Adrenal gland (tissue), 5 donors: ENCODE results near the gene LINS1.

Source experiments
- CTCF ChIP-seq, 6 experiments: fragments of 450-650 bp in 4 of 6; fragments of 200-600 bp in 2 of 6; sonication (generic) in 1 of 6; IDR thresholded peaks; 1 replicate in 5 of 6; 2 replicates in 1 of 6; pipeline versions ENCODE4 v1.5.1 to v1.8.0; 2016 to 2021; ENCODE audit warnings: antibody characterized with exemption in 6 of 6, mild to moderate bottlenecking in 2 of 6, moderate library complexity in 1 of 6
- POLR2A ChIP-seq, 2 donors: fragments of 450-650 bp; IDR thresholded peaks; one replicate each; pipeline ENCODE4 v1.6.1; 2017; ENCODE audit warnings: antibody characterized with exemption in 2 of 2, mild to moderate bottlenecking in 2 of 2, moderate library complexity in 1 of 2
- donor health status: DM: no; HTN: no; CAD: no.

DNA sequence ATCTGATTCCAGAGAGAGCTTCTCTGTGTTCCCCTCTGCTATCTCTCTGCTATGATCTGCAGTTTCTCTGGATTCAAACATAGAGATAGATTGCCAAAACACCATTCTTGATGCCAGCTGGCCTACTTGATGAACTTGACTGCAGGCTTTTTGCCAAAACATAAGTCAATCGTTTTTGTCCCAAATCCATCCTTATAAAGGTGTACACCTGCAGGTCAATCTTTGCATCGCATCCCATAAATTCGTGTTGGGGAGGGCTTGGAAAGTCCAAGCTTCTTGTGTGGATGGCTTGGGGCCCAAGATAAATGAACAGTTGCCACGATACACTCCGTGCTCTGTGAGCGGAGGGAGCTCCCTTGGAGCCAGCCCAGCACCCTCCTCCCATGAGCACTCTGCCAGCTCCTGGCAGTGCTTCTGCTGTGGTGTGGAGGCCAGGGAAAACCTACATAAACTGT, 75.9 kb downstream of the LINS1 start:
- TF ChIP-seq CTCF (IDR thresholded peaks at IDR 0.05) (no peak), POLR2A (IDR thresholded peaks at IDR 0.05) (no peak)
